HepG2 (cell line): ENCODE results near the gene COL6A6. TPM values are rescaled to one million over a fixed set of nuclear protein-coding genes. Genes with fewer than 3 reads are reported as not detected.

Experiments
- ATAC-seq: fragments of 200-7000 bp; cut with Tn5 transposase; 3 replicates; pipeline ENCODE4 v1.9.1; 2020; ENCODE audit warnings: mild to moderate bottlenecking, moderate library complexity
- BruUV-seq: library from RNA; stranded (reverse); fragments of 400-500 nt; replicated peaks from 2 replicates; lab custom pipeline; 2021; lab: Mats Ljungman, UMichigan
- CTCF ChIA-PET: fragments of 300-600 bp; formaldehyde crosslinking; extraction: SDS; loops from one replicate; lab custom pipeline; 2021; ENCODE audit warnings: low total read pairs, inconsistent platforms, low intra/inter-chr PET ratio; lab: Yijun Ruan, JAX
- POLR2A ChIA-PET: fragments of 350-600 bp; sonication (Branson Sonifier 250); formaldehyde crosslinking; loops from one replicate; lab custom pipeline; 2020; ENCODE audit warnings: antibody characterized with exemption, inconsistent platforms; lab: Yijun Ruan, JAX
- DNase-seq: peaks from one replicate; pipeline ENCODE4 v3.0.0-alpha.2; 2015; ENCODE audit warnings: low spot score
- FAIRE-seq: peaks from 3 replicates; lab custom pipeline; 2011; peaks lifted over from hg19 to GRCh38; lab: Jason Lieb, UNC
- H2AFZ ChIP-seq: one replicate; pipeline ENCODE4 v1.6.1; 2011; ENCODE audit warnings: low read length, inconsistent platforms
- H3K27ac ChIP-seq: fragments of 300-600 bp; 3 replicates; pipeline ENCODE4 v1.8.0; 2011; ENCODE audit warnings: mixed run types, mild to moderate bottlenecking, mixed read lengths, low read length, inconsistent platforms; ENCODE audit not compliant: insufficient read depth; ENCODE audit errors: extremely low read length
- H3K27me3 ChIP-seq, 2 experiments: fragments of 200-600 bp in 1 of 2; 2 replicates in 1 of 2; 3 replicates in 1 of 2; pipeline versions ENCODE4 v1.6.0 to v1.8.0; 2011; ENCODE audit warnings: low read length in 2 of 2, mild to moderate bottlenecking in 2 of 2, moderate library complexity in 2 of 2, inconsistent platforms in 1 of 2; ENCODE audit not compliant: insufficient read depth in 2 of 2, control insufficient read depth in 1 of 2
- H3K36me3 ChIP-seq, 2 experiments: fragments of 200-600 bp in 1 of 2; replicated peaks in 1 of 2; 2 replicates in 1 of 2; 3 replicates in 1 of 2; pipeline versions ENCODE4 v1.5.1 to v1.8.0; 2011; ENCODE audit warnings: low read length in 2 of 2, inconsistent platforms in 1 of 2; ENCODE audit not compliant: insufficient read depth in 2 of 2, control insufficient read depth in 1 of 2
- H3K4me1 ChIP-seq: 2 replicates; pipeline ENCODE4 v1.5.1; 2012; ENCODE audit warnings: low read length, inconsistent platforms; ENCODE audit not compliant: insufficient read depth
- H3K4me2 ChIP-seq: 2 replicates; pipeline ENCODE4 v1.6.0; 2011; ENCODE audit warnings: low read depth, low read length, inconsistent platforms
- H3K4me3 ChIP-seq, 3 experiments: fragments of 200-600 bp in 1 of 3; sonication (generic), shearing (Covaris generic) in 1 of 3; replicated peaks in 1 of 3; 2 replicates each; pipeline ENCODE4 v1.5.1; 2011 to 2016; ENCODE audit warnings: low read length in 3 of 3, inconsistent platforms in 2 of 3, low read depth in 2 of 3, mild to moderate bottlenecking in 2 of 3, control low read depth in 1 of 3, mixed read lengths in 1 of 3; ENCODE audit not compliant: insufficient read depth in 1 of 3
- H3K79me2 ChIP-seq: one replicate; pipeline ENCODE4 v1.6.1; 2011; ENCODE audit warnings: low read length, inconsistent platforms; ENCODE audit not compliant: insufficient read depth
- H3K9ac ChIP-seq: 2 replicates; pipeline ENCODE4 v1.6.0; 2011; ENCODE audit warnings: mild to moderate bottlenecking, low read depth, low read length, inconsistent platforms; ENCODE audit not compliant: insufficient read depth
- H3K9me3 ChIP-seq: 2 replicates; pipeline ENCODE4 v1.5.1; 2012; ENCODE audit warnings: mild to moderate bottlenecking, low read length
- H4K20me1 ChIP-seq: 2 replicates; pipeline ENCODE4 v1.6.0; 2011; ENCODE audit warnings: inconsistent platforms, mild to moderate bottlenecking, low read length, moderate library complexity; ENCODE audit not compliant: insufficient read depth
- MTF1 ChIP-seq: sonication (generic); formaldehyde crosslinking; IDR thresholded peaks from 2 replicates; pipeline ENCODE4 v1.5.0; 2020; ENCODE audit warnings: missing genetic modification reagents
- MYC ChIP-seq: sonication (generic); formaldehyde crosslinking; IDR thresholded peaks from 2 replicates; pipeline ENCODE4 v1.9.0; 2021; ENCODE audit warnings: missing genetic modification reagents, borderline replicate concordance
- POLR2AphosphoS2 ChIP-seq: IDR thresholded peaks from 2 replicates; pipeline ENCODE4 v1.6.1; 2011; ENCODE audit warnings: low read depth, low read length, improper control_type of control experiment
- USF2 ChIP-seq, 2 experiments: sonication (generic) in 1 of 2; formaldehyde crosslinking in 1 of 2; IDR thresholded peaks; 2 replicates each; pipeline versions ENCODE4 v1.5.1 to v1.6.1; 2011 to 2020; ENCODE audit warnings: borderline replicate concordance in 1 of 2, low read depth in 1 of 2, low read length in 1 of 2, mild to moderate bottlenecking in 1 of 2, missing genetic modification reagents in 1 of 2, moderate library complexity in 1 of 2
- ZFP90 ChIP-seq: sonication (generic); formaldehyde crosslinking; IDR thresholded peaks from 2 replicates; pipeline ENCODE4 v1.8.0; 2022; ENCODE audit warnings: missing genetic modification reagents, mild to moderate bottlenecking, inconsistent platforms, borderline replicate concordance
- ZNF143 ChIP-seq: sonication (generic); formaldehyde crosslinking; IDR thresholded peaks from 2 replicates; pipeline ENCODE4 v1.4.0; 2020; ENCODE audit warnings: missing genetic modification reagents
- ZNF30 ChIP-seq: sonication (generic); formaldehyde crosslinking; IDR thresholded peaks from 2 replicates; pipeline ENCODE4 v1.5.0; 2020; ENCODE audit warnings: mild to moderate bottlenecking, missing genetic modification reagents
- ZNF337 ChIP-seq: sonication (generic); formaldehyde crosslinking; IDR thresholded peaks from 2 replicates; pipeline ENCODE4 v1.5.1; 2020; ENCODE audit warnings: missing genetic modification reagents, low read depth, mild to moderate bottlenecking, borderline replicate concordance
- WGBS: methylation state at CpG from one replicate; pipeline ENCODE4 v1.1.6; 2017; ENCODE audit warnings: low lambda C conversion rate; 5-methylcytosine and 5-hydroxymethylcytosine counted together
- in situ Hi-C: cut with HindIII; loops from 2 replicates; pipeline ENCODE4 v1.10.0; 2017; ENCODE audit warnings: low pct_unique_long_range_greater_than_20kb; ENCODE audit not compliant: extremely low pct_ligation_motif_present
- intact Hi-C: fragments of 100-400 bp; cut with micrococcal nuclease; formaldehyde crosslinking; loops from one replicate; pipeline ENCODE4 v1.10.0; 2022; ENCODE audit not compliant: unreplicated experiment
- polyA plus RNA-seq, 8 experiments: library from polyadenylated mRNA; depleted of rRNA in 3 of 8; stranded (reverse) in 7 of 8; unstranded in 1 of 8; fragments of >200 nt; fragmentation: Illumina TruSeq in 4 of 8; extraction: Trizol in 4 of 8; gene quantifications; 2 replicates each; pipeline versions ENCODE4 v1.2.1 to v1.2.3, GENCODE V29; 2011 to 2016; ENCODE audit warnings: low read depth in 4 of 8, missing spikeins in 1 of 8, mixed read lengths in 1 of 8; ENCODE audit not compliant: insufficient read depth in 1 of 8
- total RNA-seq, 5 experiments: library from RNA; depleted of rRNA; stranded (reverse); fragments of >200 nt; fragmentation: Illumina TruSeq; extraction: Trizol; gene quantifications; 2 replicates each; pipeline ENCODE4 v1.2.3, GENCODE V29; 2016; ENCODE audit warnings: low read depth in 1 of 5

The COL6A6 gene
- total and polyA plus RNA-seq, 2 of the 13 experiments (the other 11 are each of a cell fraction or from before 2014, with no cell fraction given): not detected

- Histone ChIP-seq H3K27me3 (peaks cover 0 to 2% of the 10 kb centered on the region in 2 experiments; a peak in 4 of 5 replicates), H3K4me2 (no peak overlapping the region)
These were observed 11.1 kb downstream of the COL6A6 start for GRCh38 chr3:130528120-130528519.

More at GRCh38 chr3:130528120-130528519, 11.1 kb downstream of the COL6A6 start:
- no peak overlapping the region for H3K9ac ChIP-seq
- ChIA-PET CTCF (no interaction called here), POLR2A (no interaction called here)
- no TSS peak for BruUV-seq
- no peaks in the 10 kb centered on the region for H4K20me1 ChIP-seq
- H3K36me3 ChIP-seq: no peaks in the 10 kb centered on the region
- intact Hi-C loops: no loop called here
- H3K4me1 ChIP-seq: no peaks in the 10 kb centered on the region
- WGBS: 0% methylated on average over 1 of the region's 1 CpG
- no peaks in the 10 kb centered on the region for H3K79me2 ChIP-seq
- ATAC-seq: no peak
- no peak overlapping the region for H2AFZ ChIP-seq
- DNase-seq: no peak
- H3K4me3 ChIP-seq: no peak overlapping the region
- FAIRE-seq: no peak
- TF ChIP-seq USF2 (IDR thresholded peaks at IDR 0.05; ENCODE audit: low read depth, low read length): no peak
- TF ChIP-seq USF2 (CRISPR knock-in tag; IDR thresholded peaks at IDR 0.05; ENCODE audit: borderline replicate concordance): no peak
- TF ChIP-seq ZFP90 (CRISPR knock-in tag): no peak
- TF ChIP-seq MTF1 (CRISPR knock-in tag): no peak
- no peak for TF ChIP-seq ZNF337
- no peak for TF ChIP-seq ZNF143 (CRISPR knock-in tag)
- TF ChIP-seq ZNF30 (CRISPR knock-in tag): no peak
- TF ChIP-seq MYC (CRISPR knock-in tag): no peak
- no peak for TF ChIP-seq POLR2AphosphoS2
- no peak overlapping the region for H3K27ac ChIP-seq
- in situ Hi-C loops: no loop called here
- H3K9me3 ChIP-seq: no peaks in the 10 kb centered on the region
